Stimulated activated CD4-positive, alpha-beta T cell treated with anti-CD3 and anti-CD28 coated beads, Interleukin-1b, Interleukin-23, amount 100 ng/mL, for 4 hours (primary cell): ENCODE data around the gene SLC13A3.

Experiments used
- DNase-seq, 2 donors: peaks; one replicate each; pipeline ENCODE4 v3.0.0-alpha.2; 2020; ENCODE audit warnings: low read depth in 2 of 2

The SLC13A3 gene

DNA sequence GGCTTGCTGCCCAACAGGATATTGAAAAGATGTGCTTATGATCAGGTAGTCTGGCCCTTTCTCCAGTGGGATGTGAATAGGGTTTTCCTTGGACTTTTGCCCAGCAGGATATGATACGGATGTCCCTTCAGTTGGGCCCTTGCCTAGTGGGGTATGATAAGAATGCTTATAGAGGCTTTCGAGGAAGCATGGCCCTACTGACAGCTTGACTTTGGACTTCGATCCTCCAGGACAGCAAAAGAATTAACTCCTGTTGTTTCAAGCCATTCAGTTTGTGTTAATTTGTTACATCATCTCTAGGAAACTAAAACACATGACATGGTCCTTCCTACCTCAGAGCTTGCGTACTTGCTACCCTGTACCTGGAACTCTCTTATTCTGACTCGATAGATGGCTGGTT is 128.2 kb downstream of the SLC13A3 start:
- no peak for DNase-seq

DNA sequence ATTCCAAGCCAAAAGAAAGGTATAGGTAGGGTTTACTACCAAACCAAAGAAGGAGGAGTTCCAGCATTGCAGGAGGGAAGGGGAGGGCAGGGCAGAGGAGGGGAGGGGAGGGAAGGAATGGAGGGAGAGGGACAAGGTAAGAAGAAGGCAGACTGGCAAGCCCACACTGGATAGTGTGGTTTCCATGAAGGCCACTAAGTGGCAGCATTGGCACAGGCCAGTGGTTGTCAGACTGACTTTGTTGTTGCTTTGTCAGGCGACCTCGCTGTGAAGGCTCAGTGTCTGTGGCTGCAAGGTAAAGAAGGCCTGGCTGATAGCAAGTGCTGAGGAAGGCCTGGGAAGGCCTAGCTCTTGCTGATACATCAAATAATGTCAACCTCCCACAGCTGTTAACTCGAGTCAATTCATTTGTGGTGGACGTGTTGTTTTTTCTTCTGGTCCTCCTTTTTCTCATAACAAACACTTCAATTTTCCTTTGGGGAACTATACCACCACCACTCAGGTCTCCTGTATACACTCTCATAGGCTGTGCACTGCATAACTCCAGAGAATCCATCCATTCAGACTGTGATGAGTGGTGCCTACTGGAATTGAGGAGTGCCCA is 130.2 kb downstream of the SLC13A3 start:
- peak; percentile 7 to 21 for DNase-seq

DNA sequence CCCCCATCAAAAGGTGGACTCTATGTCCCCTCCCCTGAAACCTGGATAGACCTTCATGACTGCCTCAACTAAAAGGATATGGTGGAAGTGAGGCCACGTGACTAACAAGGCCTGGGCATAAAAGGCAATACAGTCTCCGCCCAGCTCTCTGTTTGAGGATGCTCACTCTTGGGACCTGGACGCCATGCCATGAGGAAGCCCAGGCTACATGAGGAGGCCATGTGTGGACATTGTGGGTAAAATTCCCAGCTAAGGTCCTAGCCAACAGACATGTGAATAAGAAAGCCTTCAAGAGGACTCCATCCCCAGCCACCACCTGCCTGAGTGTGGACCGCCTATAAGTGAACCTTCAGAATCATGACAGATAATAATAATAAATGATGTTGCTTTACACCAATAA is 130.7 kb downstream of the SLC13A3 start:
- no peak for DNase-seq

DNA sequence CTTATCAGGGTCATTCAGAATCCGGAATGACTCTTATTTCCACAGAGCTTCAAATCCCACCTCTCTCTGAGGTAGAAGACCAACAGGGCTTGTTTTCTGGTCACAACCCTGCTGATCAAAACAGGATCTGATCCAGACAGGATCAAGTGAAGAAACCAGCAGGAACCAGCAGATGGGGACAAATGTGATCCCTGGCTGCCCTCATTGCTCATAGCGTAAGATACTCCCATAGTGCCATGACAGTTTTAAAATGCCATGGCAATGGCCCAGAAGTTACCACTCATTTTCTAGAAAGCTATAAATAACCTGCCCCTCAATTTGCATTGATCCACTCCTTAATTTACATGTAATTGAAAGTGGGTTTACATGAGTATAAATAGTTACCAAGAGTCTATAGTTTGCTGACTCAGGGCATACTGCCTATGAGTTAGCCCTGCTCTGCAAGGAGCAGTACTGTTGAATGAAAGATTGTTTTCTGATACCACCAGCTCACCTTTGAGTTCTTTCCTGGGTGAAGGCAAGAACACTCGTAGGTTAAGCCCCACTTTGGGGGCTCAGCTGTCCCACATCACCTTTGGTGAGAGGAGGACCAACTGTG is 131.7 kb downstream of the SLC13A3 start:
- no peak for DNase-seq

DNA sequence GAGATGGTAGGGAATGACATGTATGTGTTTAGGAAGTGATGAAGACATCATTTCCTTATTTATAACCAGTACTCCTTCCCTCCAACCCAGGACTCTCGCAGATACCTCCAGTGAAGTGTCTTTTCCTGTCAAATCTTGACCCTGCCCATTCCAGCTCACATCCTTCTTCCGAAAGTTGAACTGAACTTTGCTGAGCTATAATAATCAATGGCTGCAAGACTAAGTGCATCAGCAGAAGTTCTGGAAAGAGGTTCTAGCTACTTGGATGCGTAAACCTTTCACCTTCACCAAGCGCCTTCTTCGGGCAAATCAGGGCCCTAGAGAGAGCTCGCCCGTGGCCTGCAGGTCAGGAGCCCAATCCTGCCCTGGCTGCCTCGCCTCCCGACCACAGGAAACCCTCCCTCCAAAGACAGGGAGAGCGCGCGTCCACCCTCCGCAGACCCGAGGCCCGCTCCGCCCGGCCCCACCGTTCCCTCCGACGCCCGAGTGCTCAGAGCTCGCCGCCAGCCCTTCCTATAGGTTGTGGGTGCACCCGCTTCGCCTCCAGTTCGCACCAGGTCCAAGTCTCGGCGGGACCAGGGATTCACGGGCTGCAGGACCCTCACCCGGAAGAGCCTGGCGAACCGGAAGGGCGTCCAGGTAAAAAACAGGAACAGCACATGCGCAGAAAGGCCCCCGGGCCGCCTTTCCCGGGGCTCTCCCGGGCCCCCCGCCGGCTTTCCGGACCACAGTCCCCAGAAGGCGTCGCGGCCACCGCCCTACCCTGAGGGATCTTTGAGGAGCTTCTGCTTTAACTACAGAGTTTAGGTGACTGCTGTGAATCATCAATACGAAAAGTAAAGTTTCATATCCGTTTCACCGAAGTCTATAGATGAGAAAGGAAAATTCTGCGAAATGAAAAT is 138.1 kb downstream of the SLC13A3 start, which contains the start of gene ZNF334:
Gene ZNF334 (minus strand): TSS at position 617 of the 902 bp plus-strand sequence. CDS start 1,457 bp downstream, outside the sequence.
- peak in 1 of 2 donors; percentile 42 for DNase-seq

DNA sequence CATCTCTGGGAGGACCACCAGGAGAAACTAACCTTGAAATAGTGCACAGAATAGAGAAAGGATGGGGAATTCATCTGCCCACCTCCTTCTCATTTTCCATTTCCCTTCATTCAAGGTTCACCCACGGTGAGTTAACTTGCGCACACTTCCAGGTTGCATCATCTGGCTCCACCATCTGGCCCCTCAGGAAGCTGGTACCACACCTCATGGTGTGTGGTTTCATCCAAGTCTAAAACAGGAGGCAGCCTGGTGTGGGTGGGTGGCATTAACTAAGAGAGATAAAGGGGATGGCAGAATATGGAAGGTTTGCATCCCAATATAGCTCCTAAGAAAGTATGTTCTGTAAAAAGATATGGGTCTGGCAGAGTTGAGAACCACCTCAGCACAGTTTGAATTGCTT is 141.7 kb downstream of the SLC13A3 start:
- no peak for DNase-seq
